ENCODE measurements around the gene INAFM2.

- TF ChIP-seq EZH2 (IDR thresholded peaks at IDR 0.05; ENCODE audit: borderline replicate concordance, low read length) (no peak), CTCF (IDR thresholded peaks at IDR 0.05; ENCODE audit: low read length) (no peak)
Measured at GRCh38 chr15:40309344-40309862, 14.1 kb upstream of the INAFM2 start.

All from OCI-LY1 (cell line).